HG03103 (cell line): ENCODE results near the gene AVP.
A peak's percentile ranks its signal among the peaks of the same experiment; 100 is the strongest.

Experiments
- ATAC-seq: cut with Tn5 transposase; IDR thresholded peaks from one replicate; pipeline ENCODE4 v1.9.1; 2021; ENCODE audit warnings: low read depth; ENCODE audit not compliant: unreplicated experiment

The AVP gene

GRCh38 chr20:3059489-3059888, 25.0 kb downstream of the AVP start:
- no peak for ATAC-seq

GRCh38 chr20:3051385-3052019, 33.0 kb downstream of the AVP start:
- no peak for ATAC-seq

GRCh38 chr20:3047486-3048419, 36.8 kb downstream of the AVP start:
- no peak for ATAC-seq

GRCh38 chr20:3046677-3047462, 37.7 kb downstream of the AVP start:
- ATAC-seq, result no peak

GRCh38 chr20:3045816-3046676, 38.5 kb downstream of the AVP start, which contains the start of gene MRPS26:
MRPS26 (plus strand) TSS chr20:3046052; CDS start chr20:3046069, 17 bp downstream.
- ATAC-seq, result peak; percentile 76

- ATAC-seq, result peak; percentile 30
Measured at GRCh38 chr20:3045042-3045815, 39.3 kb downstream of the AVP start.

- no peak for ATAC-seq
Measured at GRCh38 chr20:3044336-3044965, 40.1 kb downstream of the AVP start.

GRCh38 chr20:3043322-3043721, 41.2 kb downstream of the AVP start, which contains the start of gene GNRH2:
GNRH2 (plus strand) TSS chr20:3043622; CDS start chr20:3044415, 793 bp downstream.
- no peak for ATAC-seq

GRCh38 chr20:3042625-3043024, 41.9 kb downstream of the AVP start:
- ATAC-seq, result no peak

- ATAC-seq, result no peak
Measured at GRCh38 chr20:3041854-3042409, 42.6 kb downstream of the AVP start.

- no peak for ATAC-seq
Measured at GRCh38 chr20:3040086-3040485, 44.4 kb downstream of the AVP start.

GRCh38 chr20:3039426-3039825, 45.1 kb downstream of the AVP start:
- no peak for ATAC-seq

- no peak for ATAC-seq
Measured at GRCh38 chr20:3038454-3038853, 46.1 kb downstream of the AVP start.

- no peak for ATAC-seq
Measured at GRCh38 chr20:3037654-3038053, 46.9 kb downstream of the AVP start.

- no peak for ATAC-seq
Measured at GRCh38 chr20:3032624-3033023, 51.9 kb downstream of the AVP start.
